ENCODE data around the gene RPS21. TPM values are rescaled to one million over a fixed set of nuclear protein-coding genes. Genes with fewer than 3 reads are reported as not detected.

Gene RPS21
- total and polyA plus RNA-seq, 2 of the 13 experiments (the other 11 are each of a cell fraction or from before 2014, with no cell fraction given), result 2,647 to 11,063 TPM

DNA sequence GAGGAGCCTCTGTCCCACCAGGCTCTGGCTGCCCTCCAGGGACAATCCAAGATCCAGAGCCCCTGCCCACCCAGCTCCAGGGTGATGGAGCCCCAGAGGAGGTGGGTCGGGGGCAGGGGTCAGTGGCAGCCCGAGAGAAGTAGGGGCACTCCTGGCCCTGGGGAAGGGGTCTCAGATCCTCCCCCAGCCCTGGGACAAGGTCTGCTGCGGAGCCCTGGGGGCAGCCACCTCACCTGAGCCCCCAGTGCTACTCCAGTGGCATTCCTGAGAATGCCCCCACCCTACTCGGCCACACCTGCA, 17.1 kb upstream of the RPS21 start (continued):
- TF ChIP-seq CBX5 (CRISPR knock-in tag; IDR thresholded peaks at IDR 0.05; ENCODE audit: borderline replicate concordance), result 0 out of 2 replicates have a peak, but pooled peaks have one; percentile 4
- TF ChIP-seq MAFG (CRISPR knock-in tag; IDR thresholded peaks at IDR 0.05), result no peak
- no peak for TF ChIP-seq MEIS2 (CRISPR knock-in tag; IDR thresholded peaks at IDR 0.05)
- TF ChIP-seq SRSF1 (optimal IDR thresholded peaks at IDR 0.05; ENCODE audit: low read depth, low read length), result no peak
- TF ChIP-seq SMARCE1 (IDR thresholded peaks at IDR 0.05; ENCODE audit: borderline replicate concordance), result no peak
- TF ChIP-seq ZSCAN30 (CRISPR knock-in tag; IDR thresholded peaks at IDR 0.05), result no peak
- peak; percentile 12 for TF ChIP-seq TEAD3 (CRISPR knock-in tag; optimal IDR thresholded peaks at IDR 0.05; ENCODE audit: borderline replicate concordance)
- no peak for TF ChIP-seq ZNF552 (CRISPR knock-in tag; IDR thresholded peaks at IDR 0.05; ENCODE audit: borderline replicate concordance)
- TF ChIP-seq, protein P1, sequence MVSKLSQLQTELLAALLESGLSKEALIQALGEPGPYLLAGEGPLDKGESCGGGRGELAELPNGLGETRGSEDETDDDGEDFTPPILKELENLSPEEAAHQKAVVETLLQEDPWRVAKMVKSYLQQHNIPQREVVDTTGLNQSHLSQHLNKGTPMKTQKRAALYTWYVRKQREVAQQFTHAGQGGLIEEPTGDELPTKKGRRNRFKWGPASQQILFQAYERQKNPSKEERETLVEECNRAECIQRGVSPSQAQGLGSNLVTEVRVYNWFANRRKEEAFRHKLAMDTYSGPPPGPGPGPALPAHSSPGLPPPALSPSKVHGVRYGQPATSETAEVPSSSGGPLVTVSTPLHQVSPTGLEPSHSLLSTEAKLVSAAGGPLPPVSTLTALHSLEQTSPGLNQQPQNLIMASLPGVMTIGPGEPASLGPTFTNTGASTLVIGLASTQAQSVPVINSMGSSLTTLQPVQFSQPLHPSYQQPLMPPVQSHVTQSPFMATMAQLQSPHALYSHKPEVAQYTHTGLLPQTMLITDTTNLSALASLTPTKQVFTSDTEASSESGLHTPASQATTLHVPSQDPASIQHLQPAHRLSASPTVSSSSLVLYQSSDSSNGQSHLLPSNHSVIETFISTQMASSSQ (IDR thresholded peaks at IDR 0.05; ENCODE audit: low read depth), result no peak
- TF ChIP-seq, protein P1 (CRISPR knock-in tag; IDR thresholded peaks at IDR 0.05; ENCODE audit: borderline replicate concordance), result no peak
- TF ChIP-seq ARNTL (CRISPR knock-in tag; IDR thresholded peaks at IDR 0.05), result 0 out of 2 replicates have a peak, but pooled peaks have one; percentile 2
- no peak for TF ChIP-seq RELA (CRISPR knock-in tag; IDR thresholded peaks at IDR 0.05)
- TF ChIP-seq ZNF124 (CRISPR knock-in tag; IDR thresholded peaks at IDR 0.05), result no peak
- TF ChIP-seq XRCC5 (optimal IDR thresholded peaks at IDR 0.05; ENCODE audit: low read length), result no peak
- TF ChIP-seq ZNF432 (CRISPR knock-in tag; IDR thresholded peaks at IDR 0.05; ENCODE audit: borderline replicate concordance), result no peak
- TF ChIP-seq PAWR (CRISPR knock-in tag; IDR thresholded peaks at IDR 0.05; ENCODE audit: borderline replicate concordance), result no peak
- no peak for TF ChIP-seq GATAD2A (CRISPR knock-in tag; IDR thresholded peaks at IDR 0.05)
- TF ChIP-seq, protein P2, sequence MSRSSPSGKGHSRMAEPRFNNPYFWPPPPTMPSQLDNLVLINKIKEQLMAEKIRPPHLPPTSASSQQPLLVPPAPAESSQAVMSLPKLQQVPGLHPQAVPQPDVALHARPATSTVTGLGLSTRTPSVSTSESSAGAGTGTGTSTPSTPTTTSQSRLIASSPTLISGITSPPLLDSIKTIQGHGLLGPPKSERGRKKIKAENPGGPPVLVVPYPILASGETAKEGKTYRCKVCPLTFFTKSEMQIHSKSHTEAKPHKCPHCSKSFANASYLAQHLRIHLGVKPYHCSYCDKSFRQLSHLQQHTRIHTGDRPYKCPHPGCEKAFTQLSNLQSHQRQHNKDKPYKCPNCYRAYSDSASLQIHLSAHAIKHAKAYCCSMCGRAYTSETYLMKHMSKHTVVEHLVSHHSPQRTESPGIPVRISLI (CRISPR knock-in tag; IDR thresholded peaks at IDR 0.05; ENCODE audit: borderline replicate concordance), result no peak
- TF ChIP-seq, protein P3, sequence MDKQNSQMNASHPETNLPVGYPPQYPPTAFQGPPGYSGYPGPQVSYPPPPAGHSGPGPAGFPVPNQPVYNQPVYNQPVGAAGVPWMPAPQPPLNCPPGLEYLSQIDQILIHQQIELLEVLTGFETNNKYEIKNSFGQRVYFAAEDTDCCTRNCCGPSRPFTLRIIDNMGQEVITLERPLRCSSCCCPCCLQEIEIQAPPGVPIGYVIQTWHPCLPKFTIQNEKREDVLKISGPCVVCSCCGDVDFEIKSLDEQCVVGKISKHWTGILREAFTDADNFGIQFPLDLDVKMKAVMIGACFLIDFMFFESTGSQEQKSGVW (CRISPR knock-in tag; IDR thresholded peaks at IDR 0.05; ENCODE audit: borderline replicate concordance), result no peak
- TF ChIP-seq, protein P4, sequence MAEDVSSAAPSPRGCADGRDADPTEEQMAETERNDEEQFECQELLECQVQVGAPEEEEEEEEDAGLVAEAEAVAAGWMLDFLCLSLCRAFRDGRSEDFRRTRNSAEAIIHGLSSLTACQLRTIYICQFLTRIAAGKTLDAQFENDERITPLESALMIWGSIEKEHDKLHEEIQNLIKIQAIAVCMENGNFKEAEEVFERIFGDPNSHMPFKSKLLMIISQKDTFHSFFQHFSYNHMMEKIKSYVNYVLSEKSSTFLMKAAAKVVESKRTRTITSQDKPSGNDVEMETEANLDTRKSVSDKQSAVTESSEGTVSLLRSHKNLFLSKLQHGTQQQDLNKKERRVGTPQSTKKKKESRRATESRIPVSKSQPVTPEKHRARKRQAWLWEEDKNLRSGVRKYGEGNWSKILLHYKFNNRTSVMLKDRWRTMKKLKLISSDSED (CRISPR knock-in tag; IDR thresholded peaks at IDR 0.05), result no peak
- TF ChIP-seq THAP11 (CRISPR knock-in tag; IDR thresholded peaks at IDR 0.05), result 0 out of 2 replicates have a peak, but pooled peaks have one; percentile 10
- TF ChIP-seq ZFX (CRISPR knock-in tag; IDR thresholded peaks at IDR 0.05; ENCODE audit: low read depth), result no peak
- TF ChIP-seq, protein P5, sequence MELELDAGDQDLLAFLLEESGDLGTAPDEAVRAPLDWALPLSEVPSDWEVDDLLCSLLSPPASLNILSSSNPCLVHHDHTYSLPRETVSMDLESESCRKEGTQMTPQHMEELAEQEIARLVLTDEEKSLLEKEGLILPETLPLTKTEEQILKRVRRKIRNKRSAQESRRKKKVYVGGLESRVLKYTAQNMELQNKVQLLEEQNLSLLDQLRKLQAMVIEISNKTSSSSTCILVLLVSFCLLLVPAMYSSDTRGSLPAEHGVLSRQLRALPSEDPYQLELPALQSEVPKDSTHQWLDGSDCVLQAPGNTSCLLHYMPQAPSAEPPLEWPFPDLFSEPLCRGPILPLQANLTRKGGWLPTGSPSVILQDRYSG (CRISPR knock-in tag; IDR thresholded peaks at IDR 0.05), result no peak
- TF ChIP-seq ZNF577 (CRISPR knock-in tag; IDR thresholded peaks at IDR 0.05; ENCODE audit: borderline replicate concordance, low read depth), result no peak
- no peak for TF ChIP-seq CHD4 (IDR thresholded peaks at IDR 0.05; ENCODE audit: borderline replicate concordance, low read length)

Measured in HepG2 (cell line).